HepG2 (cell line): ENCODE measurements around the gene DAAM2. TPM values are rescaled to one million over a fixed set of nuclear protein-coding genes. Genes with fewer than 3 reads are reported as not detected.

Experiments
- BATF2 ChIP-seq: sonication (generic); formaldehyde crosslinking; IDR thresholded peaks from 2 replicates; pipeline ENCODE4 v1.8.0; 2022; ENCODE audit warnings: mild to moderate bottlenecking, missing genetic modification reagents, moderate library complexity
- CREB1 ChIP-seq, 2 experiments: fragments of 450-650 bp in 1 of 2; IDR thresholded peaks; 2 replicates each; pipeline ENCODE4 v1.6.1; 2016 to 2017; ENCODE audit warnings: control low read depth in 1 of 2, mild to moderate bottlenecking in 1 of 2, missing compliant biosample characterization in 1 of 2, missing genetic modification characterization in 1 of 2
- ETS1 ChIP-seq: sonication (generic); formaldehyde crosslinking; IDR thresholded peaks from 2 replicates; pipeline ENCODE4 v1.4.0; 2020; ENCODE audit warnings: missing genetic modification reagents
- FOSL1 ChIP-seq: sonication (generic); formaldehyde crosslinking; IDR thresholded peaks from 2 replicates; pipeline ENCODE4 v1.9.0; 2021; ENCODE audit warnings: missing genetic modification reagents, borderline replicate concordance
- GFI1 ChIP-seq: sonication (generic); formaldehyde crosslinking; IDR thresholded peaks from 2 replicates; pipeline ENCODE4 v1.5.0; 2020; ENCODE audit warnings: missing genetic modification reagents, mild to moderate bottlenecking, borderline replicate concordance
- GLMP ChIP-seq: sonication (generic); formaldehyde crosslinking; IDR thresholded peaks from 2 replicates; pipeline ENCODE4 v1.9.0; 2021; ENCODE audit warnings: missing genetic modification reagents, mild to moderate bottlenecking, borderline replicate concordance
- HIVEP1 ChIP-seq: sonication (generic); formaldehyde crosslinking; IDR thresholded peaks from 2 replicates; pipeline ENCODE4 v1.4.0; 2020; ENCODE audit warnings: mild to moderate bottlenecking, missing genetic modification reagents
- KMT2B ChIP-seq: IDR thresholded peaks from 2 replicates; pipeline ENCODE4 v1.6.1; 2016; ENCODE audit warnings: missing genetic modification reagents, missing compliant biosample characterization
- MED1 ChIP-seq: sonication (generic); formaldehyde crosslinking; IDR thresholded peaks from 2 replicates; pipeline ENCODE4 v1.4.0; 2020; ENCODE audit warnings: missing genetic modification reagents
- NCOA1 ChIP-seq: sonication (generic); formaldehyde crosslinking; IDR thresholded peaks from 2 replicates; pipeline ENCODE4 v1.9.0; 2021; ENCODE audit warnings: missing genetic modification reagents
- NFE2 ChIP-seq: sonication (generic); formaldehyde crosslinking; IDR thresholded peaks from 2 replicates; pipeline ENCODE4 v1.4.0; 2020; ENCODE audit warnings: missing genetic modification reagents
- NR2F2 ChIP-seq: IDR thresholded peaks from 2 replicates; pipeline ENCODE4 v1.6.1; 2012; ENCODE audit warnings: low read depth, inconsistent platforms, borderline replicate concordance
- NR3C1 ChIP-seq: sonication (generic); formaldehyde crosslinking; IDR thresholded peaks from 2 replicates; pipeline ENCODE4 v1.4.0; 2020; ENCODE audit warnings: missing genetic modification reagents
- RBM22 ChIP-seq: fragments of 200-400 bp; formaldehyde crosslinking; optimal IDR thresholded peaks from 2 replicates; pipeline ENCODE3; 2017; ENCODE audit warnings: mild to moderate bottlenecking, low read length, moderate library complexity
- SCMH1 ChIP-seq: sonication (generic); formaldehyde crosslinking; IDR thresholded peaks from 2 replicates; pipeline ENCODE4 v1.9.0; 2021; ENCODE audit warnings: missing genetic modification reagents, mild to moderate bottlenecking, borderline replicate concordance
- SKI ChIP-seq: fragments of 450-650 bp; IDR thresholded peaks from one replicate; pipeline ENCODE4 v1.6.1; 2018; ENCODE audit warnings: mild to moderate bottlenecking; ENCODE audit not compliant: partially characterized antibody
- U2AF1 ChIP-seq: fragments of 200-400 bp; formaldehyde crosslinking; optimal IDR thresholded peaks from 2 replicates; pipeline ENCODE3; 2017; ENCODE audit warnings: mild to moderate bottlenecking, low read depth, low read length
- USF2 ChIP-seq, 2 experiments: sonication (generic) in 1 of 2; formaldehyde crosslinking in 1 of 2; IDR thresholded peaks; 2 replicates each; pipeline versions ENCODE4 v1.5.1 to v1.6.1; 2011 to 2020; ENCODE audit warnings: borderline replicate concordance in 1 of 2, low read depth in 1 of 2, low read length in 1 of 2, mild to moderate bottlenecking in 1 of 2, missing genetic modification reagents in 1 of 2, moderate library complexity in 1 of 2
- ZNF362 ChIP-seq: sonication (generic); formaldehyde crosslinking; IDR thresholded peaks from 2 replicates; pipeline ENCODE4 v1.4.0; 2020; ENCODE audit warnings: missing genetic modification reagents, mild to moderate bottlenecking, borderline replicate concordance
- ZNF546 ChIP-seq: sonication (generic); formaldehyde crosslinking; conservative IDR thresholded peaks from 2 replicates; pipeline ENCODE4 v1.8.1; 2023; ENCODE audit warnings: mild to moderate bottlenecking, missing genetic modification reagents
- ZNF674 ChIP-seq: sonication (generic); formaldehyde crosslinking; IDR thresholded peaks from 2 replicates; pipeline ENCODE4 v1.5.0; 2020; ENCODE audit warnings: low read depth, mild to moderate bottlenecking, missing genetic modification reagents
- ZNF740 ChIP-seq: sonication (generic); formaldehyde crosslinking; IDR thresholded peaks from 2 replicates; pipeline ENCODE4 v1.4.0; 2020; ENCODE audit warnings: missing genetic modification reagents
- ZNF747 ChIP-seq: sonication (generic); formaldehyde crosslinking; IDR thresholded peaks from 2 replicates; pipeline ENCODE4 v1.8.1; 2023; ENCODE audit warnings: missing genetic modification reagents, mild to moderate bottlenecking, borderline replicate concordance
- polyA plus RNA-seq, 8 experiments: library from polyadenylated mRNA; depleted of rRNA in 3 of 8; stranded (reverse) in 7 of 8; unstranded in 1 of 8; fragments of >200 nt; fragmentation: Illumina TruSeq in 4 of 8; extraction: Trizol in 4 of 8; gene quantifications; 2 replicates each; pipeline versions ENCODE4 v1.2.1 to v1.2.3, GENCODE V29; 2011 to 2016; ENCODE audit warnings: low read depth in 4 of 8, missing spikeins in 1 of 8, mixed read lengths in 1 of 8; ENCODE audit not compliant: insufficient read depth in 1 of 8
- total RNA-seq, 5 experiments: library from RNA; depleted of rRNA; stranded (reverse); fragments of >200 nt; fragmentation: Illumina TruSeq; extraction: Trizol; gene quantifications; 2 replicates each; pipeline ENCODE4 v1.2.3, GENCODE V29; 2016; ENCODE audit warnings: low read depth in 1 of 5

DAAM2 gene
- total and polyA plus RNA-seq, 2 of the 13 experiments (the other 11 are each of a cell fraction or from before 2014, with no cell fraction given), result 0.01 TPM; not detected in 1

GRCh38 chr6:39934131-39934757, 142.1 kb downstream of the DAAM2 start, which contains the start of gene MOCS1 (continued):
- TF ChIP-seq CREB1 (IDR thresholded peaks at IDR 0.05) (no peak), CREB1 (CRISPR knock-in tag; IDR thresholded peaks at IDR 0.05) (no peak), ZNF747 (CRISPR knock-in tag) (peak; percentile 41; the same call in 1 of the 2 replicates), FOSL1 (no peak), NCOA1 (CRISPR knock-in tag) (no peak), NR3C1 (CRISPR knock-in tag) (no peak), ZNF674 (CRISPR knock-in tag) (no peak), ZNF362 (CRISPR knock-in tag) (no peak), GFI1 (CRISPR knock-in tag) (no peak), SKI (no peak), NFE2 (CRISPR knock-in tag) (no peak), HIVEP1 (CRISPR knock-in tag) (peak; percentile 62; the same call in 1 of the 2 replicates), RBM22 (no peak), KMT2B (peak; percentile 70), USF2 (IDR thresholded peaks at IDR 0.05; ENCODE audit: low read depth, low read length) (no peak), USF2 (CRISPR knock-in tag; IDR thresholded peaks at IDR 0.05; ENCODE audit: borderline replicate concordance) (peak; percentile 10; the same call in 1 of the 2 replicates), ETS1 (CRISPR knock-in tag) (no peak), NR2F2 (0 out of 2 replicates have a peak, but pooled peaks have one; percentile 22), ZNF546 (CRISPR knock-in tag) (peak; percentile 71; the same call in 1 of the 2 replicates), BATF2 (CRISPR knock-in tag) (no peak), U2AF1 (no peak), SCMH1 (CRISPR knock-in tag) (no peak), ZNF740 (CRISPR knock-in tag) (no peak), GLMP (CRISPR knock-in tag) (no peak), MED1 (no peak; the same call in 1 of the 2 replicates)
